GM15510 (cell line): ENCODE measurements around the gene ZAP70.

ENCODE experiments used
- POLR2A ChIP-seq: IDR thresholded peaks from 3 replicates; pipeline ENCODE4 v1.6.1; 2011; ENCODE audit warnings: borderline replicate concordance; ENCODE audit not compliant: insufficient read length; ENCODE audit errors: extremely low read depth

ZAP70 gene

GRCh38 chr2:97734061-97735051 is 21.0 kb downstream of the ZAP70 start:
- no peak for TF ChIP-seq POLR2A

- TF ChIP-seq POLR2A = no peak
Measured at GRCh38 chr2:97735161-97735561, 21.8 kb downstream of the ZAP70 start.

- no peak for TF ChIP-seq POLR2A
Measured at GRCh38 chr2:97736185-97736584, 22.8 kb downstream of the ZAP70 start.

GRCh38 chr2:97736608-97737330 is 23.4 kb downstream of the ZAP70 start:
- no peak for TF ChIP-seq POLR2A

GRCh38 chr2:97737421-97738178 is 24.2 kb downstream of the ZAP70 start:
- TF ChIP-seq POLR2A = no peak

GRCh38 chr2:97738179-97739019 is 25.0 kb downstream of the ZAP70 start:
- TF ChIP-seq POLR2A = no peak

- TF ChIP-seq POLR2A = no peak
Measured at GRCh38 chr2:97739020-97739892, 25.9 kb downstream of the ZAP70 start.

- no peak for TF ChIP-seq POLR2A
Measured at GRCh38 chr2:97739893-97740245, 26.5 kb downstream of the ZAP70 start.

GRCh38 chr2:97740590-97741182 is 27.3 kb downstream of the ZAP70 start:
- no peak for TF ChIP-seq POLR2A

- no peak for TF ChIP-seq POLR2A
Measured at GRCh38 chr2:97741251-97741650, 27.9 kb downstream of the ZAP70 start.

- no peak for TF ChIP-seq POLR2A
Measured at GRCh38 chr2:97741686-97742085, 28.3 kb downstream of the ZAP70 start.

- no peak for TF ChIP-seq POLR2A
Measured at GRCh38 chr2:97742381-97742847, 29.0 kb downstream of the ZAP70 start.

- TF ChIP-seq POLR2A = no peak
Measured at GRCh38 chr2:97743913-97744312, 30.5 kb downstream of the ZAP70 start.

- TF ChIP-seq POLR2A = no peak
Measured at GRCh38 chr2:97745474-97746174, 32.2 kb downstream of the ZAP70 start.
